SH-SY5Y (cell line): Measurements from ENCODE around the gene CYFIP2.

Experiments
- GATA2 ChIP-seq: IDR thresholded peaks from 2 replicates; pipeline ENCODE4 v1.6.1; 2011; ENCODE audit warnings: mild to moderate bottlenecking, low read depth, low read length
- GATA3 ChIP-seq: IDR thresholded peaks from 2 replicates; pipeline ENCODE4 v1.6.1; 2011; ENCODE audit warnings: low read depth, mild to moderate bottlenecking, low read length, moderate library complexity

Gene CYFIP2

DNA sequence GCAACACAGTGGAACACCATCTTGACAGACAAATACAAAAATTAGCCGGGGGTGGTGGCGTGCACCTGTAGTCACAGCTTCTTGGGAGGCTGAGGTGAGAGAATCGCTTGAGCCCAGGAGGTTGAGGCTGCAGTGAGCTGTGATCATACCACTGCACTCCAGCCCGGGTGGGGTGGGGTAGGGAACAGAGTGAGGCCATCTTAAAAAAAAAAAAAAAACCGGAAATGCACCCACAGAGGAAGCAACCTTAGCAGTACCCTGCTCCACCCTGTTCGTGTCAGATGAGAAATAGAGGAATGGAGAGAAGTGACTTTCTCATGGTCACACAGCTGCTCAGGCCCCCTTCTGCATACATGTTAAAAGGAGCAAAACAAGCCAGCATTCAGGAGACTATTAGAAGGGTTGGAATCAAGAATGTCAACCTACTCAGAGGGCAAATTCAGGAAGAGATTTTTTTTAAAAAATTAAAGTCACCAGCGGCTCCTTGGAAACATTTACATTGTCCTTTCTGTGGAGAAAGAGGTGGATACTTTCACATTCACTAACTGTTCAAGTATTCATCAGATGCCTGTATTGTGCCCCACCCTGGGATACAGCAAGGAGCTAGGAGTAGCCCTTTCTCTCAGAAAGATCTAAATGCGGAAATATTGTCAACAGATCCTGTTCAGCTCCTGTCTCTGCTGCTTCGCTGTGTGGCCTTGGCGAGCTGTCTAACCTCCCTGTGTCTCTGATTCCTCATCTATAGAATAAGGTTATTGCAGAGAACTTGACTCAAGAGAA lies 41.0 kb downstream of the CYFIP2 start:
- TF ChIP-seq GATA2 (no peak), GATA3 (no peak)

DNA sequence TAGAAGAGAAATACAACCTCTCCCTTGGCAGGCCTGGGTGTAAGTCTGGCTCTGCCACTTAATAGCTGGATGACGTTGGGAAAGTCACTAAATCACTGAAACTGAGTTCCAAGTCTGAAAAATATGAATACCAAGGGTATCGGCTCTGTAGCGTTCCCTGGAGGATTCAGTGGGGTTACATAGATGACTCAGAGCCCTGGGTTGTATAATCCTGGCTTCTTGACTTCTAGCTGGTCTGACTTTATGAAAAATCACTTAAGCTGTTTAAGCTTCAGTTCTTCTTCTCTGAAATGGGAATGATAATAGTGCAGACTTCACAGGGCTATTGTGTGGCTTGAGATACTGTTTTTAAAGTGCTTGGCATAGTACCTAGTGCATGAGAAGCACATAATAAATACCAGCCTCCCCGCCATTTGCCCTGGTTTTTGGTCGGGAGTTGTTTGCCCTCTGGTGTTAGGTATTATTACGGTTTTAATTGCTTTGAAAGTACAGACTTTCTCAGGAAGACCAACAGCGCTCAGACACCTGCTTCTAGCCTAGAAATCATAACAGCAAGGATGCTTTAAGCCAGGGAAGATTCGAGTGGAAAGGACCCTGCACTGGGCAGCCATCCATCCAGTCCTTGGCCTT lies 43.0 kb downstream of the CYFIP2 start:
- TF ChIP-seq GATA3 = no peak
- TF ChIP-seq GATA2 = no peak

DNA sequence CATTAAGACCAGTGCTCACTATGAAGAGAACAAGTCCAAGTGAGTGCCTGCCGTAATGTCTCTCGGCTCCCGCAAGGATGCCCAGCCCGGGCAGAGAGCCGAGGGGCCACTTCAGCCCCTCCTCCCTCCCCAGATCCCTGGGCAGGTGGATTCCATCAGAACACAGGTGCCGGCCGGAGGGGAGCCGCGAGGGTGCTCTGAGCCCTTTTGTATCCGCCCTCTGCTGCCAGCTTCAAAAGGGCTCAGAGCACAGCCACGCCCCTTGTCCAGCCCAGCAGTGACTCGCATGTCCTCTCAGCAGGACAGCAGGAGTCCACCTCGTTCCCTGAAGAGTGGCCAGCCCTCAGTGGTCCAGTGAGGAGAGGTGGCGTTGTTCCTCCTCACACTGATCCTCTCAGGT lies 43.9 kb downstream of the CYFIP2 start:
- no peak for TF ChIP-seq GATA2
- no peak for TF ChIP-seq GATA3

DNA sequence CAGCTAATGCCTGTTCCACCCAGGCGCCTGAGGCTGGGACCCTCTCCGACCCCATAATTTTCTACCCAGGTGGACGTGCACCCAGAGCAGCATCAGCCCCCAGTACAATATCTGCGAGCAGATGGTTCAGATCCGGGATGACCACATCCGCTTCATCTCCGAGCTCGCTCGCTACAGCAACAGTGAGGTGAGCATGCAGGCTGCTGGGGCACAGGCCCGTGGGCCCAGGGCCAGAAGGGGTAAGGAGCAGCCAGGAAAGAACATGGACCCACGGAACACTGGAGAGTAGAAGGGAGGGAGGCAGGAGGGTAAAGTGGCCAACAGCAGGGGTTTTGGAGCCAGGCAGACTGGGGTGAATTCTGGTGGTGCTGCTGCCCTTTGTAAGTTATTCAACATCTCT lies 45.7 kb downstream of the CYFIP2 start:
- TF ChIP-seq GATA2 (no peak), GATA3 (no peak)

DNA sequence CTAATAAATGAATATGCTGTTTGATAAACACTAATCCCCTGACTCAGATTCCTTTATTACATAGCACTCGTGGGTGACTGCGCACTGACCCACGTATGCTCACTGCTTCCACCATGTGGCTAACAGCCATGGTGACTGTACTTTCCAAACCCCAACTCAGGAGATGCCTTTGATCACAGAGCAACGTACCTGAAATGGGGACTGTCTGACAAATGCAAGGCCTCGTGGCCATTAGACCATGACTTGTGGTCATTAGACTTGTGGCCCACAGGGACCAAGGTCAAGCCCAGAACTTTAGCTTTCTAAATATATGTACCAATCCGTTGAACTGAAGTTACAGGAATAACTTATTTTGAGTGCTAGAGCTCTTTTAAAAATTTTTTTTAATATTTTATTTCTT lies 46.6 kb downstream of the CYFIP2 start:
- TF ChIP-seq GATA3 (no peak), GATA2 (no peak)

DNA sequence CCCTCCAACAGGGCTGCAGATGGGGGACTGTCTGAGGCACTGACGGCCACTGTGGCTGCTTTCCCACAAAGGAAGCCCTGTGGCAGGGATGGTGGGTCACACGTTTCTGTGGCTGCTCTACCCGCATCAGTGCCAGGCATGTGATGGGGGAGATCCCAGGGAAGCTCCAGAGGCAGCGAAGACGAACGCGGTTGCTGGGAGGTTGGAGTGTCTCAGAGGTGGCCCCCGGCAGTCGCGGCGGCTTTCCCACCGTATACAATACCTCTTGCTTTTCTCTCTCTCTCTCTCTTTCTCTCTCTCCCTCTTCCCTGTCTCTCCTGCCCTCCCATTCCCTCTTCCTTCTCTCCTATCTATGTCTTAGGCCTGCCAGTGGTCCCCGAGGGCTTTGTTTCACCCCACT lies 56.7 kb downstream of the CYFIP2 start:
- no peak for TF ChIP-seq GATA3
- no peak for TF ChIP-seq GATA2

DNA sequence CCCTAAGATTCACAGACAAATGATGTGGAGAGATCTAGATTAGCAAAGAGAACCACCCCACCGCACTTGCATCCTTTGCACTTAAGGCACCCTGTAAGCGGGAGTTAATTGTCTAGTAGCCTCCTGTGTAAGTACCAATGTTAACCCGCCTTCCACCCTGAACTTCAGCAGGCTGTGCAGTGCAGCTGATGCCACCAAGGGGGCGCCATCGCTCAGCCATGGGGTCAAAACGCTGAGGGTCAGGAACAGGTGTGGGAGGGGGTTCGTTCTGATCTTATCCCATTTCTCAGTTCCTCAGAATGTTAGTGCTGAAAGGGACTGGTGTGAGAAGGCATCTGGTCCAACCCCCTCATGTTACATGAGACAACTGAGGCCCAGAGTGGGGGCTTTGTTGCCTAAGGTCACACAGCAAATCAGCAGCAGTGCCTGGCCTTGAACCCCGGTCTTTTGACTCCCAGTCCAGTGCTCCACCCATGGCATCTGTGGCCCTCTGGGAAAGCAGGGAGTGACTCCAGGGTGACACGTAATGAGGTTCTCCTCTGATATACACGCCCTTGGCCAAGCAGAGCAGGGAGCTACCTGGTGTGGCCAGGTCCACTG lies 57.3 kb downstream of the CYFIP2 start:
- TF ChIP-seq GATA3 = no peak
- TF ChIP-seq GATA2 = no peak

DNA sequence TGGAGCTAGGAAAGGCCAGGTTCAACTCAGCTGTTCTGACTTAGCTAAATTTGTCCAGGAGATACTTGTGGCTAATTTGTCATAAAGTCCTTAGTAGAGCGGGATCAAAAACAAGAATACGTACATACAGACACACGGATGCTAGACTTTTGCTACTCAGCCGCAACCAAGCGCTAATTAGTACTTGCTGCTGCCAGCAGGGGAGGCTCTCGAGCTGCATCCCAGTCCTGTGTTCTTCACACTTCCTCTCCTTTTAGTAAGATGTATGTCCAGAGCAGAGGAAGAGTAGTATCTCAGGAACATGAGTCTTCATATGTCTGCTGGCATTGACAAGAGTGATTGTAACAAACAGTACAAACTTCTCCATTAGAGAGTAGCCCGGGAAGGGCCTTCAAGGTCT lies 58.3 kb downstream of the CYFIP2 start:
- no peak for TF ChIP-seq GATA2
- no peak for TF ChIP-seq GATA3

DNA sequence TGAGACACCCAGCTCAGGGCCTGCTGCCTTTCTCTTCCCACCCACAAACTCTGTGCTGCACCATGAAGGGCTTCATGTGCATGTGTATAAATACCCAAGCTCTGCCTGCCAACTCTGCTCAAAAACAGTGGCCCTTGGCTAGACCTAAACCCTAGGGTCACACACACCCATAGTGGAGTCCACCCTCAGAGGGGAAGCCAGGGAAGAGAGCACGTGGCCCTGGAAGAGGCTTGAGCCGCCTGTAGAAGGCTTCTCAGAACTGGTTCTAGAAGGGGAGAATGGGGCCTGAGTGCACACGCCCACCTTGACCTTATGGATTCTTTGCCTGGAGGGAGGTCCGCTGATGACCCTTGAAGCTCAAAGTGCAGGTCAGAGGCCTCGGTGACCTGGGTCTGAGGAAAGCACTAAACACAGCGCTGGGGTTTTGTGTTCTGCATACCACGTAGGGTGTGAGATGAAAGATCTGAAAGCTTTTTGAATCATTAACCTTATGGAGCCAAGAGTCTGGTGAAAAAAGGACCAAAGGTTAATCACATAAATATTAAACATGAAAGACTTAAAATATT lies 60.6 kb downstream of the CYFIP2 start:
- TF ChIP-seq GATA2 (no peak), GATA3 (no peak)

DNA sequence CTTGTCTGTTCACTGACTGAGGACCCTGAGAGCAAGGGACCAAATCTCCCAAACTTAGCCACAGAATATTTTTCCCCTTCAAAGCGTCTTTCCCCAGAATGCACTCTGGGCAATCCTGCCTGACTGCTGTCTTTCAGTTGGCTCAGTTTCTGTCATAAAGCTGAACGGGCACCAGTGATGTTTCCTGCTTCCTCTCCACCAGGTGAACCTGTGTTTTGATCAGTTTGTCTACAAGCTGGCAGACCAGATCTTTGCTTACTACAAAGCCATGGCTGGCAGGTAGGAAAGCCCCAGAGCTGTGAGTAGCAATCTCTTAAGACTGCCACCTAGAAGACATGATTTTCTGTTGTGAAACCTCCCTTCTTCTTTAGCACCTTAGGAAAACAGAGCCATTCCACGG lies 61.8 kb downstream of the CYFIP2 start:
- no peak for TF ChIP-seq GATA2
- TF ChIP-seq GATA3 = no peak

DNA sequence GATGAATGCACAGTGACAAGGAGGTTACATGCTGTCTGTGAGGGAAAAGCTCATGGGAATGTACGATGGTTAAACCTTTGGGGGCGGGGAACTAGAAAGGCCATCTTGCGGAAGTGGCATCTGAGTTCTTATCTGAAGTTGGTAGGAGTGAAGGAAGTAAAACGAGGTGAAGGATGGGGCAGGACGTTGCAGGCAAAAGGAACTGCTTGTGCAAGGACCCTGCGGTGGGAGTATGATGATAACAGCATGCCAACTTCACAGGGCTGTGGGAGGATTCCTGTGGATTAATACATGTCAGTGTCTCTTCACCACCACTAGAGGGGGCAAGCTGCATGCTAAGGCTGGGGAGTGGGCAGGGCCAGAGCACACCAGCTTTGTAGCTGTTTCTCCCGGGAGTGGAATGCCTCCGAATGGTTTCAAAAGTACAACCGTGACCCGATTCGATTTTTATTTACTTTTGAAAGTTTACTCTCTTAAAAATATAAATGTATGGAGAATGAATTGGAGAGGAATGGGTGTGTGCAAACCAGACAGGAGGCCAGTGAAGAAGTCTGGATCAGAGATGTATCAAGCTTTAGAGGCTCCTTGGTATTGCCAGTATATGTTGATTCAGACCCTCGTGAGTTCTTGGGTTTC lies 62.5 kb downstream of the CYFIP2 start:
- TF ChIP-seq GATA2 (no peak), GATA3 (no peak)

DNA sequence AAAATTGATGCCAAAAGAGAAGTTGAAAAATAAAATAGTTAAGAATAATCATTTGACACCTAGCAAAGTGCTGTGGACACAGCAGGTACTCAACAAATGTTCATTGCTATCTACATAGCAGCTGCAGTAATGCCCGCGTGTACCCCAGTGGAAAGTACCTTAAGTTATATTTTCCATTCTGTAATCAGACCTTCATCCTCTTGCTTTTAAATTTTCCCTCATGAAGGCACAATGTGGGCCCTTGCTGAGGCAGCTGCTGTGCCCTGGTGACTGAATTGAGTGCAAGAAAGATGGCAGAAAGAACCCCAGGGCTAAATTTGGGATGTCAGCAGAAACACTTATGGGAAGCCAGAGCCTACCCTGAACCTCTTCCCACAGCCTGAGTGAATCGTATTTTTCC lies 65.9 kb downstream of the CYFIP2 start:
- TF ChIP-seq GATA3 (no peak), GATA2 (no peak)

DNA sequence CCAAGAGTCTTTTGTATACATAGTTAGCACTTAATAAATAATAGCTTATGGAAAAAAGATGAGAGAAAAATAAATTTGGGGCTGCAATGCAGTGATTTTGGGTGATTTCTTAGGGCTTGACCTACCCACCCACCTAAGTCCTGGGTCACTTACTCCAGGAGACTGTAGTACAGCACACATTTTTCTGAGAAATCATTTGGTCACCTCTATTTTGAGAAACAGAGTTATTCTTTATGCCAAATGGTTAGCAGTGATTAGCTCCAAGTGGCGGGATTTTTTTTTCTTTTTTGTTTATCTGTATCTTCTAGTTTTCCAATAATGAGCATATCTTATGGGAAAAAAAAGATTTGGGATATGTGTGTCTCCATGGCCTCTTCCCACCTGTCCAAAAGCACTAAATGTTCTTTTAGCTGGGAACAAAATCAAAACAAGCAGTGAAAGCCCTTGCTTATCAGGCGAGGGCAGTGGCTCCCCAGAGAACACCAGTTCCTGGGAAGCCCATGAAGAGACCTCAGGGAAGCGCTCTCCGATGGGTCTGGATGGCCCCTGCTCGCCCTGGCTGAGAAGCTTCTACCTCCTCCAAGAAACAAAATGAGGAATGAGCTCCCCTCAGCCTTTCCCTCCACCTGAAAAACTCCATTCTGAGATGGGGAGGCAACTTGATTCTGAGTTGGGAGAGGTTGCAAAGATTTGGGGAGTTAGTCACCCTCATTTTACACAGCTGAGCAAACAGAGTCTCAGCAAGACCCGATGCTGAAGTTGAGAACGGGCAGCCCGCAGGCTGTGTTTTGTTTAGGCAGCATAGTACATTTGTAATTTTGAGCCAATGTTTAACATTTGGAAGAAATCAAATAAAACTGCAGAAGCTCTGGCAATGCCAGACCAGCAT lies 69.9 kb downstream of the CYFIP2 start:
- TF ChIP-seq GATA3 = no peak
- no peak for TF ChIP-seq GATA2

DNA sequence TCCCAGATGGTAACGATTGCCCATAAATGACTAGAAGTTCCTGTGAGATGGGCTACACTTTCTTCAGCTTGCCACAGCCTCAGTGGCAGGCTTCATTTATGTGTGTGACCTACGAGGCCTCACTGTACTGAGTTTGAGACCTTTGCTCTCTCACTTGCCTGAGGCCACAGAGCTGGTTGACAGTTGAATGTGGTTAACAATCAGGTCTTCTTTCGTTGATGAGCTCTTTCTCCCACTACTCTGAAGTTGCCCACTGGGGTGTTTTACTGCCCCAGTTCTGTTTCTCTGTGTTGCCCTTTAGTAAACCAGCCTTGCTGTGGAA lies 70.5 kb downstream of the CYFIP2 start:
- TF ChIP-seq GATA3 (no peak), GATA2 (no peak)

DNA sequence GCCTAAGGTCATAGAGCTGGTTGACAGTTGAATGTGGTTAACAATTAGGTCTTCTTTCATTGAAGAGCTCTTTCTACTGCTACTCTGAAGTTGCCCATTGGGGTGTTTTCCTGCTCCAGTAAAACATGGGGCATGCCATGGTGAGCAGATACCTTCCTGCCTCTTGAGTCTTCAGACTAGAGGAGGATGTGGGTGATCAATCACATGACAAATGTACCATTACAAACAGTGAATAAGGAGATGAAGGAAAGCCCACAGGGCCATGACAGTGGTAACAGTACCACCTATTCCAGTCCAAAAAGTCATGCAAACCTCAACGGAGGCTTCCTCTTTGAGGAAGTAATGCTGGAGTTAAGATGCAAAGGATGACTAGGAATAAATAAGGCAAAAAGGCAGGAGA lies 73.5 kb downstream of the CYFIP2 start:
- TF ChIP-seq GATA2 (no peak), GATA3 (no peak)
